Neural progenitor cell (in vitro differentiated cells): Measurements from ENCODE around the gene LAMB1. TPM values are rescaled to one million over a fixed set of nuclear protein-coding genes. Genes with fewer than 3 reads are reported as not detected.

Source experiments
- DNase-seq: peaks from one replicate; pipeline ENCODE4 v3.0.0-alpha.2; 2016; ENCODE audit warnings: low spot score
- H2AFZ ChIP-seq: fragments of 200-600 bp; sonication (generic); replicated peaks from 2 replicates; pipeline ENCODE4 v1.6.1; 2016; ENCODE audit warnings: antibody characterized with exemption
- H3F3A ChIP-seq: fragments of 200-600 bp; sonication (generic); 2 replicates; pipeline ENCODE4 v1.6.1; 2016; ENCODE audit warnings: antibody characterized with exemption, low read depth
- H3K27ac ChIP-seq: fragments of 200-600 bp; sonication (generic); 2 replicates; pipeline ENCODE4 v1.5.1; 2016; ENCODE audit warnings: mild to moderate bottlenecking
- H3K27me3 ChIP-seq: fragments of 200-600 bp; sonication (generic); 2 replicates; pipeline ENCODE4 v1.6.1; 2016; ENCODE audit warnings: mild to moderate bottlenecking, moderate library complexity
- H3K36me3 ChIP-seq: fragments of 200-600 bp; sonication (generic); 2 replicates; pipeline ENCODE4 v1.5.1; 2016
- H3K4me1 ChIP-seq: fragments of 200-600 bp; sonication (generic); 2 replicates; pipeline ENCODE4 v1.6.1; 2016; ENCODE audit warnings: mixed run types
- H3K4me2 ChIP-seq: fragments of 200-600 bp; sonication (generic); 2 replicates; pipeline ENCODE4 v1.6.1; 2016
- H3K4me3 ChIP-seq: fragments of 200-600 bp; sonication (generic); 2 replicates; pipeline ENCODE4 v1.5.1; 2016
- H3K79me2 ChIP-seq: fragments of 200-600 bp; sonication (generic); 2 replicates; pipeline ENCODE4 v1.6.1; 2016; ENCODE audit warnings: low read depth
- H3K9ac ChIP-seq: fragments of 200-600 bp; sonication (generic); 2 replicates; pipeline ENCODE4 v1.6.1; 2016
- H3K9me3 ChIP-seq: fragments of 200-600 bp; sonication (generic); 2 replicates; pipeline ENCODE4 v1.5.1; 2016; ENCODE audit warnings: low read depth
- H4K20me1 ChIP-seq: fragments of 200-600 bp; sonication (generic); 2 replicates; pipeline ENCODE4 v1.6.1; 2016; ENCODE audit warnings: low read depth
- H3K27ac Mint-ChIP-seq: 3 replicates; pipeline ENCODE4 v1.8.0; 2021; ENCODE audit warnings: mixed read lengths
- H3K27me3 Mint-ChIP-seq: 2 replicates; pipeline ENCODE4 v1.8.0; 2022; ENCODE audit warnings: low read depth, mild to moderate bottlenecking, inconsistent platforms, moderate library complexity, mixed read lengths; ENCODE audit not compliant: insufficient read depth
- H3K36me3 Mint-ChIP-seq: 3 replicates; pipeline ENCODE4 v1.8.0; 2021; ENCODE audit warnings: mixed read lengths
- H3K4me1 Mint-ChIP-seq: 3 replicates; pipeline ENCODE4 v1.8.0; 2021; ENCODE audit warnings: mixed read lengths
- H3K4me3 Mint-ChIP-seq: 3 replicates; pipeline ENCODE4 v1.8.0; 2021; ENCODE audit warnings: mild to moderate bottlenecking, moderate library complexity, mixed read lengths
- H3K9me3 Mint-ChIP-seq: 3 replicates; pipeline ENCODE4 v1.8.0; 2020; ENCODE audit warnings: mixed read lengths
- EZH2 ChIP-seq: fragments of 200-600 bp; sonication (generic); IDR thresholded peaks from 2 replicates; pipeline ENCODE4 v1.6.1; 2017; ENCODE audit warnings: antibody characterized with exemption, mild to moderate bottlenecking, moderate library complexity
- EZH2phosphoT487 ChIP-seq: fragments of 200-600 bp; sonication (generic); IDR thresholded peaks from 2 replicates; pipeline ENCODE4 v1.6.1; 2017; ENCODE audit warnings: antibody characterized with exemption
- total RNA-seq: library from RNA; depleted of rRNA; stranded (reverse); fragments of >200 nt; gene quantifications from 2 replicates; pipeline ENCODE4 v1.2.3, GENCODE V29; 2015; ENCODE audit warnings: low replicate concordance
- TF ChIP-seq, protein P1 (sequence below): fragments of 200-600 bp; sonication (generic); IDR thresholded peaks from 2 replicates; pipeline ENCODE4 v1.5.1; 2017; ENCODE audit warnings: antibody characterized with exemption, mild to moderate bottlenecking

LAMB1 gene
- total RNA-seq, 1 donor from 2014 or later: 87.7 TPM

GRCh38 chr7:108007762-108008161, 4.8 kb upstream of the LAMB1 start:
- Histone ChIP-seq H3K9me3 (no peaks in the 10 kb centered on the region), H3F3A (peaks cover 21% of the 10 kb centered on the region), H2AFZ (no peak overlapping the region), H3K27me3 (peaks cover 57% of the 10 kb centered on the region), H4K20me1 (no peaks in the 10 kb centered on the region), H3K27ac (no peak overlapping the region), H3K36me3 (no peaks in the 10 kb centered on the region), H3K9ac (no peak overlapping the region), H3K4me1 (peaks cover 5% of the 10 kb centered on the region), H3K4me3 (no peak overlapping the region), H3K4me2 (no peak overlapping the region), H3K79me2 (no peaks in the 10 kb centered on the region)
- Mint-ChIP-seq H3K27me3 (peaks cover 27% of the 10 kb centered on the region), H3K27ac (no peak overlapping the region), H3K9me3 (no peaks in the 10 kb centered on the region), H3K36me3 (no peaks in the 10 kb centered on the region), H3K4me3 (no peak overlapping the region), H3K4me1 (peaks cover 14% of the 10 kb centered on the region)
- TF ChIP-seq, protein P1, sequence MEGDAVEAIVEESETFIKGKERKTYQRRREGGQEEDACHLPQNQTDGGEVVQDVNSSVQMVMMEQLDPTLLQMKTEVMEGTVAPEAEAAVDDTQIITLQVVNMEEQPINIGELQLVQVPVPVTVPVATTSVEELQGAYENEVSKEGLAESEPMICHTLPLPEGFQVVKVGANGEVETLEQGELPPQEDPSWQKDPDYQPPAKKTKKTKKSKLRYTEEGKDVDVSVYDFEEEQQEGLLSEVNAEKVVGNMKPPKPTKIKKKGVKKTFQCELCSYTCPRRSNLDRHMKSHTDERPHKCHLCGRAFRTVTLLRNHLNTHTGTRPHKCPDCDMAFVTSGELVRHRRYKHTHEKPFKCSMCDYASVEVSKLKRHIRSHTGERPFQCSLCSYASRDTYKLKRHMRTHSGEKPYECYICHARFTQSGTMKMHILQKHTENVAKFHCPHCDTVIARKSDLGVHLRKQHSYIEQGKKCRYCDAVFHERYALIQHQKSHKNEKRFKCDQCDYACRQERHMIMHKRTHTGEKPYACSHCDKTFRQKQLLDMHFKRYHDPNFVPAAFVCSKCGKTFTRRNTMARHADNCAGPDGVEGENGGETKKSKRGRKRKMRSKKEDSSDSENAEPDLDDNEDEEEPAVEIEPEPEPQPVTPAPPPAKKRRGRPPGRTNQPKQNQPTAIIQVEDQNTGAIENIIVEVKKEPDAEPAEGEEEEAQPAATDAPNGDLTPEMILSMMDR: no peak
- TF ChIP-seq EZH2phosphoT487: no peak
- DNase-seq: no peak

DNA sequence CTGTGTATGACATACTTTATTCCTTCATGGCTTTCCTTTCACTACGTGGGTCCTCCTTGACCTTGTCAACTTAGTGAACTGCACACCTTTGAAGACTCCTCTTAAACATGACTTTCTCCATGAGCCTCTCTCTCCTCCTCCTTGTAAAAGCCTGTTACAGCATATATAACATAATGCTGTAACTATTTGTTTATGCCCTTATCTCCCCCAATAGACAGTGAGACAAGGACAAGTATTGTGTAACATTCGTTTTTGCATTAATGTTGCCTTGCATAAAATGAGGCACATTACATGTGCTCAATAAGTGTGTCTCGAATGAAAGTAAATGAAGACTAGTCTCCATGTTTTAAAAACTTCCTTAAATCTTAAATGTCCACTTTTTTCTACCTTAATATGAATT, 4.3 kb upstream of the LAMB1 start:
- Histone ChIP-seq H3K9ac (no peak overlapping the region), H2AFZ (no peak overlapping the region), H3K4me2 (no peak overlapping the region), H3K27me3 (peaks cover 62% of the 10 kb centered on the region), H3K4me3 (no peak overlapping the region), H3K79me2 (no peaks in the 10 kb centered on the region), H3K36me3 (no peaks in the 10 kb centered on the region), H3K27ac (no peak overlapping the region), H4K20me1 (no peaks in the 10 kb centered on the region), H3F3A (peaks cover 26% of the 10 kb centered on the region), H3K4me1 (peaks cover 5% of the 10 kb centered on the region), H3K9me3 (no peaks in the 10 kb centered on the region)
- no peak overlapping the region for H3K27ac Mint-ChIP-seq
- H3K4me1 Mint-ChIP-seq: peaks cover 14% of the 10 kb centered on the region
- no peak overlapping the region for H3K4me3 Mint-ChIP-seq
- H3K9me3 Mint-ChIP-seq: no peaks in the 10 kb centered on the region
- DNase-seq: no peak
- no peaks in the 10 kb centered on the region for H3K36me3 Mint-ChIP-seq
- peaks cover 30% of the 10 kb centered on the region for H3K27me3 Mint-ChIP-seq
- TF ChIP-seq EZH2: no peak
- TF ChIP-seq, protein P1: no peak
- TF ChIP-seq EZH2phosphoT487: no peak

DNA sequence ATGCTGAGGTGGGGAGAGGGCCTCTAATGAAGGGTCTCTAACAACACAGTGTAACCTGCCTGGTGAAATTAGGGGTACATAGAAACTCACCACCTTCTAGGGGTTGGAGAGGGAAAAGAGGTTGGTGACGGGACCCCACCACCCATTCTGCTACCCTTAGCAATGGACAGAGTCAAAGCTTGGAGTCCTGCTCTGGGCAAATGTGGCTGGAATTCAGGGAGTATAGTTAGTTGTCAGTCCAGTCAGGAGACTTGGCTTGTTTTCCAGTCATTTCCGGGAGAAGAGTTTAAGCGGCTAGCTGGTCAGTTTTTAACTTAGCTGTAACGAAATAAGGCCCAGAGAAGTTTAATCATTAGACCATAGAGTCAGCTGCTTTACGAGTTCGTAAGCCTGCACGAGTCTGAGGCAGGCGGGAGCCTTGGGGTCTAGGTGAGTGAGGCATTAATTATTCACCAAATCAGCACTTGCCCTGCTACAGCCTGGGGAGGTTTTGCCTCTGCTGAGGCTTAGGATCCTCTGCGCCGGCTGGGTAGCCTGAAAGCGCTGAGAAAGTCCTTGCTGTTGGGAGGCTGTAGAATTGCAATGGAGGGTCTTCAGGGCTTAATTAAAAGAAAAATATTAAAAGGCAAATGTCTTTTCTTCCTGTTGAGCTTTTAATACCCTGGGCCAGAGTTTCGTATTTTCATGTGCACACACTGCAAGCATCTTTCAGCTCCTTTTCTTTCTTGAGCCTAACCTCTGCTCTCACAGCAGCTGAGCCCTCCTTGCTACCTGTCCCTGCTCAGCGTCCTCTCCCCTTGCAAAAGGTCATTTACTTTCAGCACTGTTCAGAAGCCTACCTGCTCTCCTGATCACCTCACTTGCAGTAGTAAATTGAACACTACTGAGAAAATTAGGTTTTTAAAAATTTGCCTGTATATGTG, 1.5 kb upstream of the LAMB1 start:
- Mint-ChIP-seq H3K4me3 (peak overlapping the region; percentile 80), H3K36me3 (no peaks in the 10 kb centered on the region), H3K27ac (no peak overlapping the region), H3K4me1 (peaks cover 18% of the 10 kb centered on the region), H3K9me3 (no peaks in the 10 kb centered on the region), H3K27me3 (peaks cover 37% of the 10 kb centered on the region)
- Histone ChIP-seq H4K20me1 (no peaks in the 10 kb centered on the region), H3K4me3 (no peak overlapping the region), H3K4me1 (peaks cover 16% of the 10 kb centered on the region), H2AFZ (no peak overlapping the region), H3K27ac (no peak overlapping the region), H3K36me3 (no peaks in the 10 kb centered on the region), H3K4me2 (peak overlapping the region; percentile 91), H3K27me3 (peaks cover 79% of the 10 kb centered on the region), H3K9me3 (no peaks in the 10 kb centered on the region), H3K9ac (no peak overlapping the region), H3F3A (peaks cover 34% of the 10 kb centered on the region), H3K79me2 (no peaks in the 10 kb centered on the region)
- TF ChIP-seq, protein P1: no peak
- TF ChIP-seq EZH2 (no peak), EZH2phosphoT487 (no peak)
- DNase-seq: peak; percentile 39
